Cardiac septum (tissue), 1 donor: Measurements from ENCODE around the gene AHCYL2. TPM values are rescaled to one million over a fixed set of nuclear protein-coding genes. Genes with fewer than 3 reads are reported as not detected.
"Not testable (repeated sequence)": the region's sequence is repeated elsewhere in the genome, so short reads cannot be mapped to it uniquely, and the experiment has no call there.

ENCODE experiments used
- DNase-seq: peaks from one replicate; pipeline ENCODE4 v3.0.0-alpha.2; 2020; ENCODE audit warnings: low spot score
- intact Hi-C: fragments of 100-400 bp; cut with DNase I; formaldehyde crosslinking; loops from one replicate; pipeline ENCODE4 v1.14.0; 2022
- total RNA-seq: library from RNA; stranded (reverse); fragmentation: NEBNext Ultra II Directional; extraction: Animal tissue kit (Norgen Biotek cat#: 25700); gene quantifications from one replicate; pipeline ENCODE4 v1.2.1, GENCODE V29; 2021
- donor health status: DM: no; HTN: no; CAD: no.

AHCYL2 gene
- total RNA-seq, 1 donor from 2014 or later: 5.9 TPM

GRCh38 chr7:129227646-129228578 lies 3.1 kb downstream of the AHCYL2 start:
- intact Hi-C loops: loop anchor here (10.0 kb wide), 1 partner anchor 387 kb away; the partner anchor contains the start of gene NRF1
- no peak for DNase-seq

- no peak for DNase-seq
- intact Hi-C loops: loop anchor here (10.0 kb wide), 1 partner anchor 386 kb away; the partner anchor contains the start of gene NRF1
Observed at GRCh38 chr7:129228633-129229032, 3.8 kb downstream of the AHCYL2 start.

- no peak for DNase-seq
- intact Hi-C loops: no loop called here
Observed at GRCh38 chr7:129231666-129232065, 6.8 kb downstream of the AHCYL2 start.

DNA sequence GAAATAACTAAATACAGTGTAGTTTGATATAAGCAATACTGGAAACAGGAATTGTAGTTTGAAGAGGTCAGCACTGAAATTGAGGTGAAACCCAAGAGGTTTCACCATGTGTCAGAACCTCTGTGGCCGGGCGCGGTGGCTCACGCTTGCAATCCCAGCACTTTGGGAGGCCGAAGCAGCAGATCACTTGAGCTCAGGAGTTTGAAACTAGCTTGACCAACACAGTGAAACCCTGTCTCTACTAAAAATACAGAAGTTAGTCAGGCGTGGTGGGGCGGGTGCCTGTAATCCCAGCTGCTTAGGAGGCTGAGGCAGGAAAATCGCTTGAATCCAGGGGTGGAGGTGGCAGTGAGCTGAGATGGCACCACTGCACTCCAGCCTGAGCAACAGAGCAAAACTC lies 13.7 kb downstream of the AHCYL2 start:
- no peak for DNase-seq
- intact Hi-C loops: no loop called here

DNA sequence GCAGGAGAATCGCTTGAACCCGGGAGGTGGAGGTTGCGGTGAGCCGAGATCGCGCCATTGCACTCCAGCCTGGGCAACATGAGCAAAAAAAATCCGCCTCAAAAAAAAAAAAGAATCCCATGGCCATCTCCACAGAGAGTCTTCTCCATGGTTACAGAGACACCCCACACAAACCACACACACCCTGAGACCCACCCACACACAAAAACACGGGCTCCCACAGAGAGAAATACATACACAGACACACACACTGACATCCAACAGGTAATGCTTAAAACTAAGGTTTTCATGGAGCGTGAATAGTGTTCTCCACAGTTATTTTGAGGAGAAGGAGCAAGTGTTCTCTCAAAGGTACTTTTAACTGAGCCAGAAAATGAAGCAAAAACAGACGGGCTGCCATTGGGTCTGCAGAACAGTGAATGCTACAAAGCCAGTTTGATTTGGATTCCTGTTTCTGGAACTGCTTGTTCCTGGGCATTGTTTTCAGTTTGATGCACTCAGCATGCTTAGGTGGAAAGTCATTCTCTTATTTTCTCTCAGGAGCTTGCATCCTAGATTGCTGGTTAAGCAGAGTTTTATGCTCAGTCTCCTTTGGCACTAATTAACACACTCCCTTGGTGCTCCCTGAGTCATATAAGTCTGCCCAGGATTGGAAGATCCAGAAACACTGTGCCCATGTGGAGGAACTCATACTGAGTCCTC lies 15.4 kb downstream of the AHCYL2 start:
- intact Hi-C loops: no loop called here

DNA sequence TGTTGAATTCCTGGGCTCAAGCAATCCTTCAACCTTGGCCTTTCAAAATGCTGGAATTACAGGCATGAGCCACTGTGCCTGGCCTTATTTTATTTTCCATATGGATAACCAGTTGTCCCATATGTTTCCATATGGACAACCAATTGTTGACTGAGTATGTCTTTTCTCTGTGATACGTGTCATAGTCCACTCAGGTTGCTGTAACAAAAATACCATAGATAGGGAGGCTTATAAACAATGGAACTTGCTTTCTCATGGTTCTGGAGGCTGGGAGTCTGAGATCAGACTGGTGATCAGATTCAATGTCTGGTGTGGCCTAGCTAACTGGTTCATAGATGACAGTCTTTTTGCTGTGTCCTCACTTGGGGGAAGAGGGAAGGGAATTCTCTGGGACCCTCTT lies 19.4 kb downstream of the AHCYL2 start:
- DNase-seq: no peak
- intact Hi-C loops: no loop called here

More for the DNA sequence above, 15.4 kb downstream of the AHCYL2 start:
- DNase-seq: no peak

GRCh38 chr7:129245533-129245932 lies 20.7 kb downstream of the AHCYL2 start:
- intact Hi-C loops: no loop called here
- DNase-seq: no peak

- no peak for DNase-seq
- intact Hi-C loops: no loop called here
Observed at GRCh38 chr7:129247087-129247486, 22.3 kb downstream of the AHCYL2 start.

- no peak for DNase-seq
- intact Hi-C loops: no loop called here
Observed at GRCh38 chr7:129252128-129252527, 27.3 kb downstream of the AHCYL2 start.

- DNase-seq, intact Hi-C loops: not testable (repeated sequence)
Observed at GRCh38 chr7:129252603-129253002, 27.8 kb downstream of the AHCYL2 start.

GRCh38 chr7:129255800-129256199 lies 31.0 kb downstream of the AHCYL2 start:
- intact Hi-C loops: no loop called here
- DNase-seq: no peak

- no peak for DNase-seq
- intact Hi-C loops: no loop called here
Observed at GRCh38 chr7:129256221-129256620, 31.4 kb downstream of the AHCYL2 start.

- no peak for DNase-seq
Observed at GRCh38 chr7:129257168-129257567, 32.3 kb downstream of the AHCYL2 start.

DNA sequence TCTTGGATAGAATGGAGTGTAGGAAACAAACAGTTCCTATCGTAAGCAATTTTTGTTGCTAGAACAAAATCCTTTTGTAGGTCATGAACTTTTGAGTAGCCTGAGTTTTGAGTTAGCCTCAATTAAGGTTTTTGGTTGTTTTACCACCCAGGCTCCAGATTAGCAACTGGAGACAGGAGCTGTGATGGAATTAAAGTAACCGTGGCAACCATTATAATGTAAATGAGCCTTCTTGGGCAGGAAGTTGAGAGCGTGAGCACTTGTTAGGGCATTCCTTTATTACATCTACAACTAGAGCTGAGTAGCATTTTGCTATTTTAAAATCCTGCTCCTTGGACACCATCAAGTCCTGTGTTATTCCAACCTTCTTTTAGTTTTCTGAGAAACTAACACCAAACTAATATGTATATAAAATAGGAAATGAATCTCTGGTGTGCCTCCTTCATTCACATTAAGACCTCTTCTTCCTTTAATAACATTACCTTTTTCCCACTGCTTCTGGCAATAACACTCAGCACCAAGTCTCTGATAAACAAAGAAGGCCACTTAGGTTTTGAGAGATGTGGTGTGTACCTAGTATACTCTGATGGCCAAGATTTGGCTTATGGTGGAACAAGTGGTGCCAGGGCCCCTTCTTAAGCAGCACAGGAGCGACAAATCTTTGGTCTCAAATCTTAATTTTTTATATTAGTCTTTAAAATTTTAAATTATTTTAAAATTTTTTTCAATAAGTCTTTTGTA lies 34.0 kb downstream of the AHCYL2 start:
- no peak for DNase-seq
- intact Hi-C loops: no loop called here

More at GRCh38 chr7:129257168-129257567, 32.3 kb downstream of the AHCYL2 start:
- intact Hi-C loops: no loop called here

DNA sequence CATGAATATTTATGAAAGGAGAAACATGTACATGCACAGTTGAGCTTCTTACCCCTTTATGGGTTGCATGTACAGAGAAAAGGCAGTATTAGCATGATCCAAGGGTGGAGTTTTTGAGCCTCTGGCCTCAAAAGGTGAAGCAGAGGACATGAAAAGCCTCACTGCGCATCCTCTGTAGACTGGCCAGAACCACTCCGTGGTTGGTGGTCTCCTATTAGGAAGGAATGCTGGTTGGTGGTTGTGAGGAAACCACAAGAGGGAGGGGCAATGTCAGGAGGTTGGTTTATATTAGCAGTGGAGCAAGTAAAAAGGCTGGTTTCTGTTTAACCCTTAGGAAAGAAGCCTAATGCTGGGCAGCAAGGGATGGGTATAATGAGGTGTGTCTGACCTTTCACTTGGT lies 37.5 kb downstream of the AHCYL2 start:
- intact Hi-C loops: no loop called here
- DNase-seq: no peak

DNA sequence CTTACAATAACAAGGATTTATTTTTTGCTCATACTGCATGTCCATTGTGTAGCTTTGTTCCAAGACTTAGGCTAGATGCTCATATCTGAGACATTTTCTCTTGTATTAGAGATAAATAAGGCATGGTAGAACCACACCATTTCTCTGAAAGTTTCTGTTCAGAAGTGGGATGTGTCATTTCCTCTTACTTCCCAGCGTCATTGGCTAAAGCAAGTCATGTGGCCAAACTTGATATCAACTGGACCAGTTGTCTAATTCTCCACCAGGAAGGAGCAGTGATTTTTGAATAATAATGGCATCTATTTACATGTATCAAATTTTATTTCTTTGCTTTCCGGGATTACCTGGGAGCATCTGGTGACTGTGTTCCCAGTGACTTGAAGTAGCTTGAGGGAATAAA lies 38.3 kb downstream of the AHCYL2 start:
- intact Hi-C loops: no loop called here
- DNase-seq: no peak

- intact Hi-C loops: no loop called here
- no peak for DNase-seq
Observed at GRCh38 chr7:129264534-129264933, 39.7 kb downstream of the AHCYL2 start.

DNA sequence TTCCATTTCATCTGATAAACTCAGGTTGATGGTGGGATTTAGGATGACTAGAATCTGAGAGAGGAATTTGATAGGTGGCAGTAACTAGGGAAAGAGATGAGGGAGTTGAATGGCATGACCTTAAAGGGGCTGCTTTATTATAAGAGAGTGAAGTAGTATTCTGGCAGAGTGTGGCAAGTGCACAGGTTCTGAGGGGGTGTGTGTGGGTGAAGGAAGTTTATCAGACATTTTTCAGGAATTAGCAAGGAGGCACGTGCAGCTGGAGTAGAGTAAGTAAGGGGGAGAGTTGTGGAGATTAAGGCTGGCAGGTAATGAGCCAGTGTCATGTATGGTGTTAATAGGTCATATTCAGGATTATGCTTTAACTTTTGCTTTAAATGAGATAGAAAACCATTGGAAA lies 40.5 kb downstream of the AHCYL2 start:
- no peak for DNase-seq
- intact Hi-C loops: no loop called here

DNA sequence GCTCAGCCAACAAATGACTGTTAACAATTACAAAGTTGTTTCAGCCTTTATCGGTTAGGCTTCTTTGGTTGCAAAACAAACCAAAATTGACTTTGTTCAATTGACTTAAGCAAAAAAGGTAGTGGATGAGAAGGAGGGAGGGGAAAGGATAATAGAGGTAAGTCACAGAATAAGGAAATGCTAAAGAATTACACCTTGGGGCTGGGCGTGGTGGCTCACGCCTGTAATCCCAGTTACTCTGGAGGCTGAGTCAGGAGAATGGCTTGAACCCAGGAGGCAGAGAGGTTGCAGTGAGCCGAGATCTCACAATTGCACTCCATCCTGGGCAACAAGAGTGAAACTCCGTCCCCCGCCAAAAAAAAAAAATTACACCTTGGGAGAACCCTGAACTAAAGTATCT lies 41.4 kb downstream of the AHCYL2 start:
- intact Hi-C loops: no loop called here
- no peak for DNase-seq

GRCh38 chr7:129270077-129270476 lies 45.2 kb downstream of the AHCYL2 start:
- no peak for DNase-seq
- intact Hi-C loops: no loop called here
